ENCODE measurements around the gene MAP4K1. TPM values are rescaled to one million over a fixed set of nuclear protein-coding genes. Genes with fewer than 3 reads are reported as not detected.
A peak's percentile ranks its signal among the peaks of the same experiment; 100 is the strongest.

The MAP4K1 gene
- total RNA-seq, 1 donor from 2014 or later, result 1.7 TPM

DNA sequence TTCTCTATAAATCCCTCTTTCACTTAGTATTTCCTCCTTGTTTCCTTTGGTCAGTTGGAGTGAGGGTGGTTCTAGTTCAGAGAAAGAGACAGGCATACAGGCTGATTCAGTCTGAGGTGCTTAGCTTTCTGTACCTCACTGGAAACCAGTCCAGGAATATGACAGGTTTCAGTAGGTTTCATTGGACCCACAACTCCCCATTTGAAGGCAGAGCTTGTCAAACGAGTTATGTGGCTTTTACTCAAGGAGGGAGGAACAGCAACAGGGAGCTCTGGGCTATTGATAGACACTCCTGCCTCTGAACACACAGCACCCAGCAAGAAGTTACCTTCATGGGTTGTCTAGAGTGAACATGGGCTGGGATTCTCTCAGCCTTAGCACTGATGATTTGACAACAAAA is 44.2 kb upstream of the MAP4K1 start:
- no peaks in the 10 kb centered on the region for H3K9me3 Mint-ChIP-seq (ENCODE audit: unreplicated experiment)
- Histone ChIP-seq H2AFZ (ENCODE audit: low read depth, low read length) (no peak overlapping the region), H3K79me2 (ENCODE audit: insufficient read depth, low read length) (peaks cover 92% of the 10 kb centered on the region), H3K27me3 (ENCODE audit: insufficient read depth, low read length) (no peaks in the 10 kb centered on the region), H3K4me2 (ENCODE audit: low read length) (peak overlapping the region; percentile 10), H3K4me1 (ENCODE audit: insufficient read depth, low read length) (peaks cover 87% of the 10 kb centered on the region), H3K36me3 (ENCODE audit: insufficient read depth, low read length) (peaks cover 3% of the 10 kb centered on the region), H3K9me3 (ENCODE audit: insufficient read depth, low read depth, low read length) (no peaks in the 10 kb centered on the region), H3K9ac (ENCODE audit: low read length) (peak overlapping the region; percentile 10), H4K20me1 (ENCODE audit: insufficient read depth, low read length) (peaks cover 55% of the 10 kb centered on the region), H3K27ac (ENCODE audit: low read depth, low read length) (peak overlapping the region; percentile 28), H3K4me3 (ENCODE audit: insufficient read depth, low read depth, low read length) (no peak overlapping the region)
- peak overlapping the region; percentile 50 for H3K4me3 Mint-ChIP-seq (ENCODE audit: unreplicated experiment)
- no peak for TF ChIP-seq EZH2 (IDR thresholded peaks at IDR 0.05; ENCODE audit: insufficient read depth, low read length)
- TF ChIP-seq, protein P1, sequence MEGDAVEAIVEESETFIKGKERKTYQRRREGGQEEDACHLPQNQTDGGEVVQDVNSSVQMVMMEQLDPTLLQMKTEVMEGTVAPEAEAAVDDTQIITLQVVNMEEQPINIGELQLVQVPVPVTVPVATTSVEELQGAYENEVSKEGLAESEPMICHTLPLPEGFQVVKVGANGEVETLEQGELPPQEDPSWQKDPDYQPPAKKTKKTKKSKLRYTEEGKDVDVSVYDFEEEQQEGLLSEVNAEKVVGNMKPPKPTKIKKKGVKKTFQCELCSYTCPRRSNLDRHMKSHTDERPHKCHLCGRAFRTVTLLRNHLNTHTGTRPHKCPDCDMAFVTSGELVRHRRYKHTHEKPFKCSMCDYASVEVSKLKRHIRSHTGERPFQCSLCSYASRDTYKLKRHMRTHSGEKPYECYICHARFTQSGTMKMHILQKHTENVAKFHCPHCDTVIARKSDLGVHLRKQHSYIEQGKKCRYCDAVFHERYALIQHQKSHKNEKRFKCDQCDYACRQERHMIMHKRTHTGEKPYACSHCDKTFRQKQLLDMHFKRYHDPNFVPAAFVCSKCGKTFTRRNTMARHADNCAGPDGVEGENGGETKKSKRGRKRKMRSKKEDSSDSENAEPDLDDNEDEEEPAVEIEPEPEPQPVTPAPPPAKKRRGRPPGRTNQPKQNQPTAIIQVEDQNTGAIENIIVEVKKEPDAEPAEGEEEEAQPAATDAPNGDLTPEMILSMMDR (IDR thresholded peaks at IDR 0.05; ENCODE audit: insufficient read depth, low read depth, low read length), result no peak
- peaks cover 14% of the 10 kb centered on the region for H3K36me3 Mint-ChIP-seq (ENCODE audit: low read depth, unreplicated experiment)
- no peak for DNase-seq (ENCODE audit: low read depth)
- FAIRE-seq, result no peak
- peak overlapping the region; percentile 91 for H3K27ac Mint-ChIP-seq (ENCODE audit: unreplicated experiment)
- no peaks in the 10 kb centered on the region for H3K27me3 Mint-ChIP-seq (ENCODE audit: low read depth, unreplicated experiment)
- H3K4me1 Mint-ChIP-seq (ENCODE audit: low read depth, unreplicated experiment), result peaks cover 88% of the 10 kb centered on the region

DNA sequence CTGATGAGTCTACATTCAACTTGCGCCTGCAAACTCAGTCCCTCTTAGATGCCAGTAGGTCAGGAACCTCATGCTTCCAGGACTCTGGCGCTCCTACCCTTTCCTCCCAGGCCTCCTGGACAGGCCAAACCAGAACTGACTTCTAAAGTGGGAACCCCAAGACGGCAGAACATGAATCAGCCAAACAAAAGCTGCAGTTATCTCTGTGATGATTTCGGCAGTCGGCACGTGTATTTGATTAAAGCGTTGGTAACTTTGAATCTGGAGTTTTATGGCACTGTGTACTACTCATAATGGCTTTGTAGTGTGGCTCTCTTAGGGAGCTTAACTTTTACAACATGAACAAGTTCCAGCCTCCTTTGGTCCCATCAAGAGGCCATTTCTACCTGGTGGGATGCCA is 43.4 kb upstream of the MAP4K1 start:
- no peaks in the 10 kb centered on the region for H3K27me3 ChIP-seq (ENCODE audit: insufficient read depth, low read length)
- Mint-ChIP-seq H3K4me1 (ENCODE audit: low read depth, unreplicated experiment) (peaks cover 85% of the 10 kb centered on the region), H3K27ac (ENCODE audit: unreplicated experiment) (peak overlapping the region; percentile 100), H3K9me3 (ENCODE audit: unreplicated experiment) (no peaks in the 10 kb centered on the region), H3K36me3 (ENCODE audit: low read depth, unreplicated experiment) (peaks cover 15% of the 10 kb centered on the region), H3K27me3 (ENCODE audit: low read depth, unreplicated experiment) (no peaks in the 10 kb centered on the region), H3K4me3 (ENCODE audit: unreplicated experiment) (no peak overlapping the region)
- no peak overlapping the region for H2AFZ ChIP-seq (ENCODE audit: low read depth, low read length)
- H4K20me1 ChIP-seq (ENCODE audit: insufficient read depth, low read length), result peaks cover 49% of the 10 kb centered on the region
- H3K9ac ChIP-seq (ENCODE audit: low read length), result peak overlapping the region; percentile 12
- H3K79me2 ChIP-seq (ENCODE audit: insufficient read depth, low read length), result peaks cover 92% of the 10 kb centered on the region
- no peak overlapping the region for H3K4me3 ChIP-seq (ENCODE audit: insufficient read depth, low read depth, low read length)
- no peak for FAIRE-seq
- H3K4me1 ChIP-seq (ENCODE audit: insufficient read depth, low read length), result peaks cover 87% of the 10 kb centered on the region
- H3K27ac ChIP-seq (ENCODE audit: low read depth, low read length), result no peak overlapping the region
- TF ChIP-seq, protein P1 (IDR thresholded peaks at IDR 0.05; ENCODE audit: insufficient read depth, low read depth, low read length), result no peak
- TF ChIP-seq EZH2 (IDR thresholded peaks at IDR 0.05; ENCODE audit: insufficient read depth, low read length), result no peak
- no peaks in the 10 kb centered on the region for H3K9me3 ChIP-seq (ENCODE audit: insufficient read depth, low read depth, low read length)
- peaks cover 7% of the 10 kb centered on the region for H3K36me3 ChIP-seq (ENCODE audit: insufficient read depth, low read length)
- H3K4me2 ChIP-seq (ENCODE audit: low read length), result peak overlapping the region; percentile 10
- DNase-seq (ENCODE audit: low read depth), result no peak

DNA sequence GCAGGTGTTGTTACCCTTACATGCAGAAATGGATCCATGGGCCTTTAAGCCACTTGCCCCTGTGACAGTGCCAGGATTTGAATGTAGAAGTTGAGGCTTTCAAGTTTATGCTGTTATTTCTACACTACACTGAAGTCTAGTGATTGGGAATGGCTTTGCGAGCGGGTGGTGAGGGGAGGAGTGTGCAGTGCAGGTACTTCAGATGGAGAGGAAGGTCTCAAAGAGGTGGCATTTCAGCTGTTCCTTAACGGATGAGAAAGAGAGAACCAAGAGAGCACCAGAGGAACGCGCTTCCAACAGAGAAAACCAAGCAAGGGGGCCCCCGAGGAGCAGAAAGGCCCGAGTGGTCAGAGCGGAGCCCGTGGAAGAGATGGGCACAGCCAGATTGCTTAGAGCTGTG is 43.0 kb upstream of the MAP4K1 start:
- H3K4me2 ChIP-seq (ENCODE audit: low read length), result peak overlapping the region; percentile 10
- H3K36me3 ChIP-seq (ENCODE audit: insufficient read depth, low read length), result peaks cover 7% of the 10 kb centered on the region
- H3K4me1 Mint-ChIP-seq (ENCODE audit: low read depth, unreplicated experiment), result peaks cover 85% of the 10 kb centered on the region
- peak overlapping the region; percentile 100 for H3K27ac Mint-ChIP-seq (ENCODE audit: unreplicated experiment)
- H2AFZ ChIP-seq (ENCODE audit: low read depth, low read length), result no peak overlapping the region
- FAIRE-seq (no peak), DNase-seq (ENCODE audit: low read depth) (no peak)
- H3K27me3 ChIP-seq (ENCODE audit: insufficient read depth, low read length), result no peaks in the 10 kb centered on the region
- no peaks in the 10 kb centered on the region for H3K9me3 Mint-ChIP-seq (ENCODE audit: unreplicated experiment)
- H3K4me3 ChIP-seq (ENCODE audit: insufficient read depth, low read depth, low read length), result no peak overlapping the region
- no peaks in the 10 kb centered on the region for H3K27me3 Mint-ChIP-seq (ENCODE audit: low read depth, unreplicated experiment)
- H3K9ac ChIP-seq (ENCODE audit: low read length), result peak overlapping the region; percentile 12
- peaks cover 92% of the 10 kb centered on the region for H3K79me2 ChIP-seq (ENCODE audit: insufficient read depth, low read length)
- no peaks in the 10 kb centered on the region for H3K9me3 ChIP-seq (ENCODE audit: insufficient read depth, low read depth, low read length)
- peaks cover 49% of the 10 kb centered on the region for H4K20me1 ChIP-seq (ENCODE audit: insufficient read depth, low read length)
- peaks cover 15% of the 10 kb centered on the region for H3K36me3 Mint-ChIP-seq (ENCODE audit: low read depth, unreplicated experiment)
- peaks cover 87% of the 10 kb centered on the region for H3K4me1 ChIP-seq (ENCODE audit: insufficient read depth, low read length)
- no peak for TF ChIP-seq EZH2 (IDR thresholded peaks at IDR 0.05; ENCODE audit: insufficient read depth, low read length)
- TF ChIP-seq, protein P1 (IDR thresholded peaks at IDR 0.05; ENCODE audit: insufficient read depth, low read depth, low read length), result no peak
- peak overlapping the region; percentile 62 for H3K4me3 Mint-ChIP-seq (ENCODE audit: unreplicated experiment)
- H3K27ac ChIP-seq (ENCODE audit: low read depth, low read length), result no peak overlapping the region

All from astrocyte (in vitro differentiated cells and primary cell).